Measurements from ENCODE around the gene GLCCI1.

DNA sequence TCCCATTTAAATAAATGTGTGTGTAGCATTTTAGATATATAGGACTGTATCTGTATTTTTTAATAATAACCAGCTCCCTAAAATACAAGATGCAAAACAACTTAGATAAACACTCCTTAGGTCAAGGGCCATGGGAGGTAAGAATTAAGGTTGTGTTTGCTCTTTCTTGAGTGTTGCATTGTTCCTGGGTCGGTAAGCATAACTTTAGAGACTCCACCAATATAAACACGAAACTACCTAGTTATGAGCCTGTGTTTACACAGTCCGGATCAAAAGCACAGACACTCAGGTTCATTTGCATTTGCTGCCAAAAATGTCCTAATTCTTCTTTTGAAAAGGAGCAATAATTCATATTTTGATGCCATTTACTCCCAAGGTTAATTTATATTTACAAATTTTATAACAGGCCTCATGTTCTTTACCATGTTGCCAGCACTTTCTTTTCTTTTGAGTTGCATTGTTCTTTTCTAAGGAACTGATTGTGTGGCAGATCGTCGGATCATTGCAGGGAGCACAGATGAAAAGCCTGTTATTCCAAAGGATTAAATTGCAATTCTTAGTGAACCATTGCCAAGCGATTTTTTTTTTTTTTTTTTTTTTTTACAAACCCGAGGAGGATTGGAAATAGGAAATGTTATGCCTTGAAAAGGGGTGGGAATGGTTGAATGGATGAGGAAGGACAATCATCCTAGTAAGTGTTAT lies 45.8 kb upstream of the GLCCI1 start:
- TF ChIP-seq, protein P1, sequence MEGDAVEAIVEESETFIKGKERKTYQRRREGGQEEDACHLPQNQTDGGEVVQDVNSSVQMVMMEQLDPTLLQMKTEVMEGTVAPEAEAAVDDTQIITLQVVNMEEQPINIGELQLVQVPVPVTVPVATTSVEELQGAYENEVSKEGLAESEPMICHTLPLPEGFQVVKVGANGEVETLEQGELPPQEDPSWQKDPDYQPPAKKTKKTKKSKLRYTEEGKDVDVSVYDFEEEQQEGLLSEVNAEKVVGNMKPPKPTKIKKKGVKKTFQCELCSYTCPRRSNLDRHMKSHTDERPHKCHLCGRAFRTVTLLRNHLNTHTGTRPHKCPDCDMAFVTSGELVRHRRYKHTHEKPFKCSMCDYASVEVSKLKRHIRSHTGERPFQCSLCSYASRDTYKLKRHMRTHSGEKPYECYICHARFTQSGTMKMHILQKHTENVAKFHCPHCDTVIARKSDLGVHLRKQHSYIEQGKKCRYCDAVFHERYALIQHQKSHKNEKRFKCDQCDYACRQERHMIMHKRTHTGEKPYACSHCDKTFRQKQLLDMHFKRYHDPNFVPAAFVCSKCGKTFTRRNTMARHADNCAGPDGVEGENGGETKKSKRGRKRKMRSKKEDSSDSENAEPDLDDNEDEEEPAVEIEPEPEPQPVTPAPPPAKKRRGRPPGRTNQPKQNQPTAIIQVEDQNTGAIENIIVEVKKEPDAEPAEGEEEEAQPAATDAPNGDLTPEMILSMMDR (IDR thresholded peaks at IDR 0.05) = no peak
- no peak for TF ChIP-seq POLR2A (IDR thresholded peaks at IDR 0.05)
- TF ChIP-seq EP300 (IDR thresholded peaks at IDR 0.05; ENCODE audit: low read depth) = no peak
- no peak for TF ChIP-seq POLR2AphosphoS5 (IDR thresholded peaks at IDR 0.05)

Measured in transverse colon (tissue), 4 donors.